IPS DF 6.9 (cell line): ENCODE data around the gene SEMA3F.

Source experiments
- DNase-seq: peaks from one replicate; pipeline ENCODE4 v3.0.0-alpha.2; 2013; ENCODE audit warnings: low read depth, low spot score
- H3K27ac ChIP-seq: one replicate; pipeline ENCODE4 v1.5.1; 2013; ENCODE audit warnings: low read length, control low read depth
- H3K27me3 ChIP-seq: 2 replicates; pipeline ENCODE4 v1.6.1; 2013; ENCODE audit warnings: mild to moderate bottlenecking, low read length; ENCODE audit not compliant: control insufficient read depth, insufficient read depth
- H3K36me3 ChIP-seq: 2 replicates; pipeline ENCODE4 v1.6.1; 2013; ENCODE audit warnings: low read length; ENCODE audit not compliant: control insufficient read depth, insufficient read depth
- H3K4me1 ChIP-seq: 2 replicates; pipeline ENCODE4 v1.6.1; 2013; ENCODE audit warnings: low read length; ENCODE audit not compliant: control insufficient read depth, insufficient read depth
- H3K4me3 ChIP-seq: 2 replicates; pipeline ENCODE4 v1.5.1; 2013; ENCODE audit warnings: mild to moderate bottlenecking, low read length
- H3K9me3 ChIP-seq: 2 replicates; pipeline ENCODE4 v1.6.1; 2013; ENCODE audit warnings: low read length, inconsistent platforms; ENCODE audit not compliant: control insufficient read depth, insufficient read depth
- WGBS: extraction: QIAGEN DNeasy Blood & Tissue Kit; methylation state at CpG from one replicate; pipeline ENCODE4 v1.1.7; 2013; ENCODE audit warnings: mixed read lengths, missing lambda C conversion rate; ENCODE audit not compliant: insufficient read length, insufficient coverage; 5-methylcytosine and 5-hydroxymethylcytosine counted together

SEMA3F gene

GRCh38 chr3:50184242-50184978 lies 29.3 kb downstream of the SEMA3F start:
- Histone ChIP-seq H3K27ac (no peak overlapping the region), H3K27me3 (no peaks in the 10 kb centered on the region), H3K4me3 (no peak overlapping the region), H3K4me1 (no peaks in the 10 kb centered on the region), H3K36me3 (peaks cover 33% of the 10 kb centered on the region), H3K9me3 (no peaks in the 10 kb centered on the region)
- no CpG with 5 or more reads among the region's 21 CpGs for WGBS
- DNase-seq: no peak

DNA sequence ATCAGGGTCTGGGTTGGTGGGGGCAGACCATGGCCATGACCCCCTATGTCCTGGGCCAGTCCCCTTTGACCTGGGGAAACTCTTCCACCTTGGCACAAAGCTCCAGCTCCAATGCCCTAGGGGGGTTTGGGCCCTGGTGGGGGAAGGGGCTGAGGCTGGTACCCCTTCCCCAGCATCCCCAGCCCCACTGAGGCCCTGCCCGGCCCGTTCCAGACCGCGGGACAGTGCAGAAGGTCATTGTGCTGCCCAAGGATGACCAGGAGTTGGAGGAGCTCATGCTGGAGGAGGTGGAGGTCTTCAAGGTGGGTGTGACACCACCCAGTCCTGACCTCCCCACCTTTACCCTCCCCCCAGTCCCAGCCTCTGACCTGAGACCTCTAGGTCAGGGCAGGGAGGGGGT lies 30.1 kb downstream of the SEMA3F start:
- Histone ChIP-seq H3K36me3 (peaks cover 33% of the 10 kb centered on the region), H3K4me1 (no peaks in the 10 kb centered on the region), H3K27me3 (no peaks in the 10 kb centered on the region), H3K27ac (no peak overlapping the region), H3K4me3 (no peak overlapping the region), H3K9me3 (no peaks in the 10 kb centered on the region)
- DNase-seq: no peak
- no CpG with 5 or more reads among the region's 4 CpGs for WGBS

DNA sequence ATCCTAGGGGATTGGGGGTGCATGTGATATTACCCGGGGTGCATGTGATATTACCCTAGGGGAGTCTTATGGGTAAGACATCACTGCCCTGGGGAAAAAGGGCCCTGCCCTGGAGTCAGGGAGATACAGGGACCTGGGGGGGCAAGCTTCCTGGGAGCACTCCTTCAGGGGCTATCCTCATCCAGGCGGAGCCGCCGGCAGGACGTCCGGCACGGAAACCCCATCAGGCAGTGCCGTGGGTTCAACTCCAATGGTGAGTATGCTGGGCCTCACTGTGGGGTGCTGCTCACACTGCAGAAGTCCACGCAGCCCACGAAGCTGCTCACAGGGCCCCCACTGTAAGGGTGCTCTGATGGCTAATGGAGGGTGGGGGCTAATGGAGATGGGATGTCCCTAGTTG lies 31.0 kb downstream of the SEMA3F start:
- H3K4me1 ChIP-seq: no peaks in the 10 kb centered on the region
- no peak overlapping the region for H3K27ac ChIP-seq
- no peak overlapping the region for H3K4me3 ChIP-seq
- no peaks in the 10 kb centered on the region for H3K9me3 ChIP-seq
- no peak for DNase-seq
- peaks cover 33% of the 10 kb centered on the region for H3K36me3 ChIP-seq
- H3K27me3 ChIP-seq: no peaks in the 10 kb centered on the region
- WGBS: no CpG with 5 or more reads among the region's 10 CpGs

- DNase-seq: no peak
- Histone ChIP-seq H3K4me1 (no peaks in the 10 kb centered on the region), H3K27me3 (no peaks in the 10 kb centered on the region), H3K27ac (no peak overlapping the region), H3K4me3 (no peak overlapping the region), H3K36me3 (peaks cover 24% of the 10 kb centered on the region), H3K9me3 (no peaks in the 10 kb centered on the region)
- WGBS: no CpG with 5 or more reads among the region's 19 CpGs
Measured at GRCh38 chr3:50187750-50188149, 32.6 kb downstream of the SEMA3F start.

- Histone ChIP-seq H3K27ac (no peak overlapping the region), H3K36me3 (peaks cover 18% of the 10 kb centered on the region), H3K27me3 (no peaks in the 10 kb centered on the region), H3K4me1 (peaks cover under 1% of the 10 kb centered on the region; the same call in 1 of the 2 replicates), H3K9me3 (no peaks in the 10 kb centered on the region), H3K4me3 (no peak overlapping the region)
- no CpG with 5 or more reads among the region's 5 CpGs for WGBS
- peak; percentile 72 for DNase-seq
Measured at GRCh38 chr3:50189274-50189673, 34.1 kb downstream of the SEMA3F start.

DNA sequence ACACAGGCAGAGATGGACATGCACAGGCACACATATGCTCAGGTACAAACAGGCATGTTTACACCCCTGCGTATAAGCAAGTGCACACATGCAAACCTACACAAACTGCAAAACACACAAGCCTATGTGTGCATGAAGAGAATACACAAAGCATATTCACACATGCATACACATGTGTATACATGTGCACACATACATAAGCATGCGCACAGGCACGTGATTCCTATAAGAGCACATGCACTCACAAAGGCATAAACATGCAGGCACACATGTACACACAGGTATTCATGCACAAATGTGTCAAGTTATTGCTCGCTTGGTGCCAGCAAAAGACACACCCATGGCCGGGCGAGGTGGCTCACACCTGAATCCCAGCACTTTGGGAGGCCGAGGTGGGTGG lies 34.9 kb downstream of the SEMA3F start:
- WGBS: no CpG with 5 or more reads among the region's 7 CpGs
- Histone ChIP-seq H3K4me1 (peaks cover 2% of the 10 kb centered on the region; the same call in 1 of the 2 replicates), H3K4me3 (no peak overlapping the region), H3K9me3 (no peaks in the 10 kb centered on the region), H3K36me3 (peaks cover 10% of the 10 kb centered on the region; the same call in 1 of the 2 replicates), H3K27ac (no peak overlapping the region), H3K27me3 (no peaks in the 10 kb centered on the region)
- no peak for DNase-seq

GRCh38 chr3:50190936-50191660 lies 36.0 kb downstream of the SEMA3F start, which contains the start of gene GNAT1:
Gene GNAT1 (plus strand): TSS chr3:50191610. CDS start chr3:50191726, 116 bp downstream.
- Histone ChIP-seq H3K27me3 (no peaks in the 10 kb centered on the region), H3K27ac (no peak within 1 kb of the TSS), H3K9me3 (no peaks in the 10 kb centered on the region), H3K4me3 (no peak within 1 kb of the TSS), H3K4me1 (peaks cover 8% of the 10 kb centered on the region), H3K36me3 (peaks cover 6% of the 10 kb centered on the region; the same call in 1 of the 2 replicates)
- WGBS: no CpG with 5 or more reads among the region's 8 CpGs
- DNase-seq: no peak

- no peaks in the 10 kb centered on the region for H3K9me3 ChIP-seq
- WGBS: no CpG with 5 or more reads among the region's 8 CpGs
- peaks cover 8% of the 10 kb centered on the region for H3K4me1 ChIP-seq
- H3K27ac ChIP-seq: no peak overlapping the region
- H3K27me3 ChIP-seq: no peaks in the 10 kb centered on the region
- H3K36me3 ChIP-seq: no peaks in the 10 kb centered on the region
- no peak for DNase-seq
- no peak overlapping the region for H3K4me3 ChIP-seq
Measured at GRCh38 chr3:50192124-50192523, 37.0 kb downstream of the SEMA3F start.

DNA sequence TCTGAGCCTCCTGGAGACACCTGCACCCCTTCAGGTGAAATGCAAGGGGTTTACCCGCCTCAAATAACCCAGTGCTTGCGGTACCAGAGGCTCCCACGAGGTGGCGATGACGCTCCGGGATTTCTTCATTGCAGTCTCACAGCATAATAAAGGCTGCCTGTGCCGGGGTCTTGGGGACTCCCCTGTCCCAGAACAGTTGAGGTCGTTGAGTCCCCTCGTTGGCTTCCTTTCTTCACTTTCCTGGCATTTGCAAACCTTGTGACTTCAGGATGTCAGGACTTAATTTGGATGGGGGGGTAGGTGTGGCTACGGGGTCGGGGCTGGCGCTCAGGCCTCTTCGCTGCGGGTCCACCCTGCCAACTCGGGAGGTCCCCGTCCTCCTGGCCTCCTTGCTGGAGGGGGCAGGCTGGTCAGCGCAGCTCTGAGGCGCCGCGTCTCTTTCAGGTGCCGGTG lies 37.6 kb downstream of the SEMA3F start:
- no peaks in the 10 kb centered on the region for H3K9me3 ChIP-seq
- H3K4me1 ChIP-seq: peaks cover 8% of the 10 kb centered on the region
- WGBS: no CpG with 5 or more reads among the region's 21 CpGs
- H3K27ac ChIP-seq: no peak overlapping the region
- no peak overlapping the region for H3K4me3 ChIP-seq
- no peaks in the 10 kb centered on the region for H3K27me3 ChIP-seq
- H3K36me3 ChIP-seq: no peaks in the 10 kb centered on the region
- peak; percentile 88 for DNase-seq

GRCh38 chr3:50193286-50193685 lies 38.2 kb downstream of the SEMA3F start:
- no CpG with 5 or more reads among the region's 36 CpGs for WGBS
- no peak overlapping the region for H3K4me3 ChIP-seq

More at GRCh38 chr3:50193286-50193685, 38.2 kb downstream of the SEMA3F start:
- no peak overlapping the region for H3K27ac ChIP-seq
- no peaks in the 10 kb centered on the region for H3K9me3 ChIP-seq
- DNase-seq: no peak
- H3K36me3 ChIP-seq: no peaks in the 10 kb centered on the region
- H3K4me1 ChIP-seq: peaks cover 8% of the 10 kb centered on the region
- no peaks in the 10 kb centered on the region for H3K27me3 ChIP-seq
